Left lung (tissue), 10 donors: Measurements from ENCODE around the gene TMEM82. TPM values are rescaled to one million over a fixed set of nuclear protein-coding genes. Genes with fewer than 3 reads are reported as not detected.

Experiments used
- ATAC-seq: fragments of 200-7000 bp; cut with Tn5 transposase; one replicate; pipeline ENCODE4 v1.9.1; 2020; ENCODE audit warnings: moderate library complexity
- DNase-seq, 4 donors: peaks; one replicate each; pipeline ENCODE4 v3.0.0-alpha.2; 2013 to 2020
- H3K27ac ChIP-seq, 2 donors: fragments of 200-600 bp; sonication (generic) in 1 of 2; one replicate each; pipeline versions ENCODE4 v1.5.0 to v1.8.0; 2020 to 2021
- H3K27me3 ChIP-seq, 2 donors: fragments of 200-600 bp; sonication (generic) in 1 of 2; one replicate each; pipeline versions ENCODE4 v1.5.0 to v1.8.0; 2020 to 2021
- H3K36me3 ChIP-seq, 2 donors: fragments of 200-600 bp; sonication (generic) in 1 of 2; one replicate each; pipeline versions ENCODE4 v1.5.0 to v1.8.0; 2020 to 2021
- H3K4me1 ChIP-seq, 2 donors: fragments of 200-600 bp; one replicate each; pipeline ENCODE4 v1.8.0; 2021
- H3K4me3 ChIP-seq, 2 donors: fragments of 200-600 bp; sonication (generic) in 1 of 2; one replicate each; pipeline versions ENCODE4 v1.5.0 to v1.8.0; 2020 to 2021; ENCODE audit warnings: mild to moderate bottlenecking in 1 of 2
- H3K9me3 ChIP-seq, 2 donors: fragments of 200-600 bp; sonication (generic) in 1 of 2; one replicate each; pipeline versions ENCODE4 v1.5.0 to v1.8.0; 2020 to 2021
- intact Hi-C, 2 donors: fragments of 100-400 bp; cut with DNase I; formaldehyde crosslinking; loops; one replicate each; pipeline versions ENCODE4 v1.11.2 to v1.14.2; 2022
- polyA plus RNA-seq, 6 donors: library from polyadenylated mRNA; unstranded; fragments of 120-200 nt; gene quantifications; one replicate each; pipeline ENCODE4 v1.2.1, GENCODE V29; 2013; ENCODE audit not compliant: insufficient read length in 6 of 6
- total RNA-seq, 2 donors: library from RNA; stranded (reverse); fragmentation: NEBNext Ultra II Directional; extraction: Animal tissue kit (Norgen Biotek cat#: 25700); gene quantifications; one replicate each; pipeline ENCODE4 v1.2.1, GENCODE V29; 2021
- TF ChIP-seq, protein P1 (sequence below), 2 donors: fragments of 200-600 bp; sonication (generic) in 1 of 2; IDR thresholded peaks; one replicate each; pipeline versions ENCODE4 v1.5.0 to v1.8.0; 2021; ENCODE audit warnings: antibody characterized with exemption in 2 of 2
- donor health status: DM: no; HTN: yes; CAD: no.
- donor health status: DM: no; HTN: no; CAD: no.

TMEM82 gene
- total and polyA plus RNA-seq, 8 donors = 0.14 to 0.15 TPM; not detected in 6

DNA sequence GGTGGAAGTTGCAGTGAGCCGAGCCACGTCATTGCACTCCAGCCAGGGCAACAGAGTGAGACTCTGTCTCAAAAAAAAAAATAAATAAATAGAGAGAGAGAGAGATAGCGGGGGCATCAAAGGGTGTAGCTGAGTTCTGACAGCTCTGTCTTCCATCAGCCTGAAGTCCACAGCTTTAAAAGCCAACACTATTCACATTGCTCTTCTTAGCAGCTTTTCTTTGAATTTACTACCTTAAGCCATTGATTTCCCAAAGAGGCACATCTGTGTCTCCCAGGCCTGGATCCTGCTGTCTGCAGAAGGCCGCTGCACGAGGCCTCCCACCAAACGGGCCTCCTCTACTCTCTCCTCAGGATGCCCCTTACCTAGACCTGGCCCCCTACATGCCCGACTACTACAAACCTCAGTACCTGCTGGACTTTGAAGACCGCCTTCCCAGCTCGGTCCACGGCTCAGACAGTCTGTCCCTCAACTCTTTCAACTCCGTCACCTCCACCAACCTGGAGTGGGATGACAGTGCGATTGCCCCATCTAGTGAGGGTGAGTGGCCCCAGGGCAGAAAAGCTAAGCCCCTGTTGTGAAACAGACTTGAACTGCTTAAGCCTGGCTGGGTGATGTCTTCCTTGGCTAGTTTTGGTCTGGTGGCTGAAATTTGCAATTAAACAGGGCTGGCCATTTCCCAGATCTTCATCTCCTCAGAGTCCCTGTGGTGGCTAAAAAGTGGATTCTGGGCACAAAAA lies 22.7 kb upstream of the TMEM82 start:
- Histone ChIP-seq H3K9me3 (no peaks in the 10 kb centered on the region), H3K4me1 (peaks cover 3 to 5% of the 10 kb centered on the region in 2 donors), H3K27ac (no peak overlapping the region), H3K4me3 (no peak overlapping the region), H3K36me3 (peaks cover 0 to 88% of the 10 kb centered on the region in 2 donors), H3K27me3 (no peaks in the 10 kb centered on the region)
- ATAC-seq (no peak), DNase-seq (no peak)
- TF ChIP-seq, protein P1, sequence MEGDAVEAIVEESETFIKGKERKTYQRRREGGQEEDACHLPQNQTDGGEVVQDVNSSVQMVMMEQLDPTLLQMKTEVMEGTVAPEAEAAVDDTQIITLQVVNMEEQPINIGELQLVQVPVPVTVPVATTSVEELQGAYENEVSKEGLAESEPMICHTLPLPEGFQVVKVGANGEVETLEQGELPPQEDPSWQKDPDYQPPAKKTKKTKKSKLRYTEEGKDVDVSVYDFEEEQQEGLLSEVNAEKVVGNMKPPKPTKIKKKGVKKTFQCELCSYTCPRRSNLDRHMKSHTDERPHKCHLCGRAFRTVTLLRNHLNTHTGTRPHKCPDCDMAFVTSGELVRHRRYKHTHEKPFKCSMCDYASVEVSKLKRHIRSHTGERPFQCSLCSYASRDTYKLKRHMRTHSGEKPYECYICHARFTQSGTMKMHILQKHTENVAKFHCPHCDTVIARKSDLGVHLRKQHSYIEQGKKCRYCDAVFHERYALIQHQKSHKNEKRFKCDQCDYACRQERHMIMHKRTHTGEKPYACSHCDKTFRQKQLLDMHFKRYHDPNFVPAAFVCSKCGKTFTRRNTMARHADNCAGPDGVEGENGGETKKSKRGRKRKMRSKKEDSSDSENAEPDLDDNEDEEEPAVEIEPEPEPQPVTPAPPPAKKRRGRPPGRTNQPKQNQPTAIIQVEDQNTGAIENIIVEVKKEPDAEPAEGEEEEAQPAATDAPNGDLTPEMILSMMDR (IDR thresholded peaks at IDR 0.05) = no peak
- intact Hi-C loops = no loop called here

DNA sequence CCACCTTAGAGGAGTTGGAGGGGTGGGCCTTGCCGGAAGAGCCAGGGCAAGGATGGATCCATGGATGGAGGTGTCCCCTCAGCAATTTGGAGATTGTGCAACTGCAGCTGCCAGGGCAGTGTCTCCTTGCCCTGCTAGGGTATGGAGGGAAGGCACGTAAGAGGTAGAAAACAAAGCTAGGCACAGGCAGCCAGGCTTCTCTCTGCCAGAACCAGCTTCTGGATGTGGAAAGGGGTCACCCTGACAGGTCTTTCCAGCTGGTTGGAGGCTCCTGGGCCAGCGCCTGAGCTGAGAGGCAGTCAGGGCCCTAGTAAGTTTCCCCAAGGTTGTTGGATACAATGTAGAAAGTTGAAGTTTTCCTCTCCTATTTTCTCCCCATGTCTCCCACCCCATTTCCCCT lies 21.4 kb upstream of the TMEM82 start:
- H3K27me3 ChIP-seq = no peaks in the 10 kb centered on the region
- H3K4me1 ChIP-seq = no peaks in the 10 kb centered on the region
- DNase-seq = no peak
- no peaks in the 10 kb centered on the region for H3K9me3 ChIP-seq
- no peak for ATAC-seq
- H3K27ac ChIP-seq = no peak overlapping the region
- H3K36me3 ChIP-seq = peaks cover 0 to 100% of the 10 kb centered on the region in 2 donors
- H3K4me3 ChIP-seq = no peak overlapping the region
- intact Hi-C loops = no loop called here
- TF ChIP-seq, protein P1 (IDR thresholded peaks at IDR 0.05) = no peak

DNA sequence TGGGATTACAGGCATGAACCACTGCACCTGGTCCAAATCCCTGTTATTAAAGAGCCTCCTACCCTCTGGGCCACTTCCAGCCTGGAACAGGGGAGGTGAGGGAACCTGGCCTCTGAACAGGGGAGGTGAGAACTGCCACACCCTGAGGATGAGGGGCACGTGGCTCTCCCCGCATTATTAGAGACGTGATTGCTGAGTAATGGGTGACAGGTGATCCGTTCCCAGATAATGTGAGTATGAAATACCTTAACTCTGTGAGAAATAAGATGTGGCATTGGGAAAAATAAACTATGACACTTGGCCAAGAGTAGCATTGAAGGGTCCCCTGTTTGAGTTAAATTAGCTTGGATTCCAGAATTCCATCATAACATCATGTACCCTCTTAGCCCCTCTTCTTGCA lies 19.9 kb upstream of the TMEM82 start:
- Histone ChIP-seq H3K4me1 (no peaks in the 10 kb centered on the region), H3K27ac (no peak overlapping the region), H3K4me3 (no peak overlapping the region), H3K9me3 (no peaks in the 10 kb centered on the region), H3K27me3 (no peaks in the 10 kb centered on the region), H3K36me3 (peaks cover 0 to 100% of the 10 kb centered on the region in 2 donors)
- DNase-seq = no peak
- TF ChIP-seq, protein P1 (IDR thresholded peaks at IDR 0.05) = no peak
- intact Hi-C loops = no loop called here
- ATAC-seq = no peak

DNA sequence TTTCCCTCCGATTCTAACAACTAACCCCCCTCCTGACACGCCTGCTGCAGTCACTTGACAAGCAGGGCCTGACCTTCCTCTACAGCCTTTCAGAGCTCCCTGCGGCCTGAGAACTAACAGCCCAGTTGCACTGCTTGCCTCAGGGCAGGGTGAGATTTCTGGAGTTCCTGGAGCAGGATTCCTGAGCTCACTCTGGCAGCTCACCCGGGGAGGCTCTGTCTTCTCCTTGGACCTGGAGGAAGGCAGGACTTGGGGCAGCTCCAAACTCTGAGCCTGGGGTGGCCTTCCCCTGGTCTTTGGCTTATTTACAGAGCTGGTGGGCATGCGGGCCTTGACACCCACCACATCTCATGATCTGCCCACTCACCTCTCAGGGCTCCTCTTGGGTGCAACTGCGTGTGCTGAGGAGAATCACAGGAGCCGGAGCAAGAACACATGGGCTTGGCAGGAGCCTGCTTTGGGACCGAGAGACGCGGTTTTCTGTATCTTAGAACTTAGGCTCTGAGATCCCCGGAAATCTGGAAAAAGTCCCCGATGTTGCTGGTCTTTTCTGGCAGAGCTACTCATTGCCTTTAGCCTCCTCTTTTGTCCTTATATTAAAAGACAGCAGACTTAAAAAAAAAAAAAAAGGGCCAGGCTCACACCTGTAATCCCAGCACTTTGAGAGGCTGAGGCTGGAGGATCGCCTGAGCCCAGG lies 19.3 kb upstream of the TMEM82 start:
- TF ChIP-seq, protein P1 (IDR thresholded peaks at IDR 0.05) = no peak
- no peaks in the 10 kb centered on the region for H3K27me3 ChIP-seq
- DNase-seq = no peak
- no peaks in the 10 kb centered on the region for H3K4me1 ChIP-seq
- H3K4me3 ChIP-seq = no peak overlapping the region
- intact Hi-C loops = no loop called here
- H3K9me3 ChIP-seq = no peaks in the 10 kb centered on the region
- no peak for ATAC-seq
- H3K27ac ChIP-seq = no peak overlapping the region
- peaks cover 0 to 100% of the 10 kb centered on the region in 2 donors for H3K36me3 ChIP-seq

DNA sequence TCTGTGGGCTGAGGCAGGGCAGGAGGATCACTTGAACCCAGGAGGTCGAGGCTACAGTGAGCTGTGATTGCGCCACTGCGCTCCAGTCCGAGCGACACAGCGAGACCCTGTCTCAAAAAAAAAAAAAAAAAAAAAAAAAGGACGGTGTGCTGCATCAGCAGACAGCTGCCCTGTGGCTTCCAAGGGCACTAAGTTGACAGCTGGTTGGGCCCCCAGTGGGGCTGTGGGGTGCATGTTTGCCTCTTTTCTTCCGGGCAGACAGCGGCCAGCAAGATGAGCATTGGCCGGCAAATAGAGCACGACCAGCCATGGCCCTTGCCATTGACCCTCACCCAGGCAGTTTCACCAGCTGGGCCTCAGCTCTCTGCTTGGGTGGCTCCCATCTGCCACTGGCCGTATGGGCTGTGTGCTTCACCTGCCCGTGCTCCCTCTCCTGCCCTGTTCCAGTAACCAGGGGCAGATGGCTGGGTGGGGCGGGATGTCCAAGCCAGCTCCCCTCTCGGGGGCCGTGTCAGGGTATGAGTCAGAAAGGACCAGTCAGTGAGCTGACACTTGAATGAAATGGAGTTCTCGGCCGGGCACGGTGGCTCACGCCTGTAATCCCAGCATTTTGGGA lies 18.6 kb upstream of the TMEM82 start:
- no peaks in the 10 kb centered on the region for H3K4me1 ChIP-seq
- H3K4me3 ChIP-seq = no peak overlapping the region
- no peak for ATAC-seq
- no peaks in the 10 kb centered on the region for H3K9me3 ChIP-seq
- H3K27me3 ChIP-seq = no peaks in the 10 kb centered on the region
- H3K27ac ChIP-seq = no peak overlapping the region
- intact Hi-C loops = no loop called here
- peak in 1 of 4 donors; percentile 72 for DNase-seq
- TF ChIP-seq, protein P1 (IDR thresholded peaks at IDR 0.05) = no peak
- H3K36me3 ChIP-seq = peaks cover 0 to 100% of the 10 kb centered on the region in 2 donors
